Keratinocyte (primary cell): ENCODE data around the gene FARP1.

Experiments
- EZH2 ChIP-seq: IDR thresholded peaks from one replicate; pipeline ENCODE4 v1.6.1; 2012; ENCODE audit warnings: inconsistent platforms, mild to moderate bottlenecking, low read length, moderate library complexity
- TF ChIP-seq, protein P1 (sequence below), 3 experiments: IDR thresholded peaks in 1 of 3; conservative IDR thresholded peaks in 1 of 3; optimal IDR thresholded peaks in 1 of 3; 2 replicates in 2 of 3; 3 replicates in 1 of 3; pipeline versions ENCODE3 to v1.5.1; 2011; ENCODE audit warnings: low read length in 3 of 3, mild to moderate bottlenecking in 3 of 3, moderate library complexity in 2 of 3, control low read depth in 1 of 3, inconsistent platforms in 1 of 3; ENCODE audit not compliant: insufficient read depth in 2 of 3; ENCODE audit errors: extremely low read depth in 1 of 3

- TF ChIP-seq, protein P1, sequence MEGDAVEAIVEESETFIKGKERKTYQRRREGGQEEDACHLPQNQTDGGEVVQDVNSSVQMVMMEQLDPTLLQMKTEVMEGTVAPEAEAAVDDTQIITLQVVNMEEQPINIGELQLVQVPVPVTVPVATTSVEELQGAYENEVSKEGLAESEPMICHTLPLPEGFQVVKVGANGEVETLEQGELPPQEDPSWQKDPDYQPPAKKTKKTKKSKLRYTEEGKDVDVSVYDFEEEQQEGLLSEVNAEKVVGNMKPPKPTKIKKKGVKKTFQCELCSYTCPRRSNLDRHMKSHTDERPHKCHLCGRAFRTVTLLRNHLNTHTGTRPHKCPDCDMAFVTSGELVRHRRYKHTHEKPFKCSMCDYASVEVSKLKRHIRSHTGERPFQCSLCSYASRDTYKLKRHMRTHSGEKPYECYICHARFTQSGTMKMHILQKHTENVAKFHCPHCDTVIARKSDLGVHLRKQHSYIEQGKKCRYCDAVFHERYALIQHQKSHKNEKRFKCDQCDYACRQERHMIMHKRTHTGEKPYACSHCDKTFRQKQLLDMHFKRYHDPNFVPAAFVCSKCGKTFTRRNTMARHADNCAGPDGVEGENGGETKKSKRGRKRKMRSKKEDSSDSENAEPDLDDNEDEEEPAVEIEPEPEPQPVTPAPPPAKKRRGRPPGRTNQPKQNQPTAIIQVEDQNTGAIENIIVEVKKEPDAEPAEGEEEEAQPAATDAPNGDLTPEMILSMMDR (optimal IDR thresholded peaks at IDR 0.05 in 1 of 3, IDR thresholded peaks at IDR 0.05 in 1 of 3, conservative IDR thresholded peaks at IDR 0.05 in 1 of 3; ENCODE audit: extremely low read depth in 1 of 3, insufficient read depth in 2 of 3, low read length in 3 of 3), result no peak
- TF ChIP-seq EZH2, result no peak
Measured at GRCh38 chr13:98346904-98347636, 204.2 kb downstream of the FARP1 start.
